Measurements from ENCODE around the gene ANKH. TPM values are rescaled to one million over a fixed set of nuclear protein-coding genes. Genes with fewer than 3 reads are reported as not detected.

The ANKH gene
- total and polyA plus RNA-seq, 2 experiments from 2014 or later = 27.6 to 29.9 TPM

DNA sequence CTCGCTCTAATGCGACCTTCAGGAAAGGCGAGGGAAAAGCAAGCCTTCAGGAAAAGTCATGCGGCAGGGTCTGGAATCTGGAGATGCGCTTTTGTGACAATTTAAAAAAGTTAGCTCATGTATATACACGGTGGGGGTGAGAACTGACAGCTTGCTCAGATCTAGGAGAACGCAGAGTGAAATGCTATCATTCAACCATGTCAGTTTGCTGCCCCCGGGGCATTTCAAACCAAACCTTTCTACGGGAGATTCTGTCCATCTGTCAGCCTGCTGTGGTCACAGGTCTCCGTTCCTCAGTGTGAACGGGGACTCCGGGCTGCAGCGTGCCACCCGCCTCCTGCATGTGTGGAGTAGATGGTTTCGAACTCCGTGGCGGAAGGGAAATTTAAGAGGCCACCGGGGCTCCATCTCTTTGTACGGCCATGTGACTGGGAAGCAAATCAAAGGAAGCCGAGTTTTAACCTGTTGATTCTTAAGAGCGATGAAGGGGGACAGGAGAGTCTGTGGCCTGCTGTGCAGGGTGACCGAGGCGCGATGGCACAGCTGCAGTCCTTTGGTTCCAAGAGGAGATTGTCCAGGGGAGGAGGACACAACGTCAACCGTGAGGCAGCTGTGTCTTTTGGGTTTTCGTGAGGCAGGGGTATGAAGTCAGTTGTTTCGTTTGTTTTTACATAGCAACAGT is 161.1 kb downstream of the ANKH start:
- no peak for DNase-seq (ENCODE audit: low spot score)
- Histone ChIP-seq H3K9me2 (replicated peaks; ENCODE audit: insufficient read depth) (no peaks in the 10 kb centered on the region), H3K27me3 (no peaks in the 10 kb centered on the region), H2AFZ (no peak overlapping the region), H4K20me1 (ENCODE audit: insufficient read depth, poor library complexity, severe bottlenecking) (no peaks in the 10 kb centered on the region), H3K79me2 (no peaks in the 10 kb centered on the region), H3K4me3 (no peak overlapping the region), H3K9me3 (ENCODE audit: low read depth) (no peaks in the 10 kb centered on the region), H3K4me1 (ENCODE audit: insufficient read depth) (no peaks in the 10 kb centered on the region), H3K27ac (no peak overlapping the region), H3K36me3 (replicated peaks; ENCODE audit: insufficient read depth, low read depth) (no peaks in the 10 kb centered on the region), H3K4me2 (no peak overlapping the region)
- TF ChIP-seq EZH2 (IDR thresholded peaks at IDR 0.05; ENCODE audit: borderline replicate concordance) = no peak
- TF ChIP-seq EZH2phosphoT487 (IDR thresholded peaks at IDR 0.05; ENCODE audit: low read depth, severe bottlenecking, unreplicated experiment) = no peak
- TF ChIP-seq, protein P1, sequence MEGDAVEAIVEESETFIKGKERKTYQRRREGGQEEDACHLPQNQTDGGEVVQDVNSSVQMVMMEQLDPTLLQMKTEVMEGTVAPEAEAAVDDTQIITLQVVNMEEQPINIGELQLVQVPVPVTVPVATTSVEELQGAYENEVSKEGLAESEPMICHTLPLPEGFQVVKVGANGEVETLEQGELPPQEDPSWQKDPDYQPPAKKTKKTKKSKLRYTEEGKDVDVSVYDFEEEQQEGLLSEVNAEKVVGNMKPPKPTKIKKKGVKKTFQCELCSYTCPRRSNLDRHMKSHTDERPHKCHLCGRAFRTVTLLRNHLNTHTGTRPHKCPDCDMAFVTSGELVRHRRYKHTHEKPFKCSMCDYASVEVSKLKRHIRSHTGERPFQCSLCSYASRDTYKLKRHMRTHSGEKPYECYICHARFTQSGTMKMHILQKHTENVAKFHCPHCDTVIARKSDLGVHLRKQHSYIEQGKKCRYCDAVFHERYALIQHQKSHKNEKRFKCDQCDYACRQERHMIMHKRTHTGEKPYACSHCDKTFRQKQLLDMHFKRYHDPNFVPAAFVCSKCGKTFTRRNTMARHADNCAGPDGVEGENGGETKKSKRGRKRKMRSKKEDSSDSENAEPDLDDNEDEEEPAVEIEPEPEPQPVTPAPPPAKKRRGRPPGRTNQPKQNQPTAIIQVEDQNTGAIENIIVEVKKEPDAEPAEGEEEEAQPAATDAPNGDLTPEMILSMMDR (IDR thresholded peaks at IDR 0.05; ENCODE audit: poor library complexity) = no peak
- WGBS (ENCODE audit: low lambda C conversion rate, missing lambda C conversion rate) = 96% methylated on average over 28 of the region's 28 CpGs

- Histone ChIP-seq H3K4me2 (no peak overlapping the region), H3K4me3 (no peak overlapping the region), H3K27ac (no peak overlapping the region), H3K36me3 (replicated peaks; ENCODE audit: insufficient read depth, low read depth) (no peaks in the 10 kb centered on the region), H3K4me1 (ENCODE audit: insufficient read depth) (no peaks in the 10 kb centered on the region), H2AFZ (no peak overlapping the region), H3K9me2 (replicated peaks; ENCODE audit: insufficient read depth) (no peaks in the 10 kb centered on the region), H4K20me1 (ENCODE audit: insufficient read depth, poor library complexity, severe bottlenecking) (no peaks in the 10 kb centered on the region), H3K27me3 (no peaks in the 10 kb centered on the region), H3K79me2 (no peaks in the 10 kb centered on the region), H3K9me3 (ENCODE audit: low read depth) (no peaks in the 10 kb centered on the region)
- 96% methylated on average over 5 of the region's 5 CpGs for WGBS (ENCODE audit: low lambda C conversion rate, missing lambda C conversion rate)
- no peak for TF ChIP-seq EZH2 (IDR thresholded peaks at IDR 0.05; ENCODE audit: borderline replicate concordance)
- TF ChIP-seq, protein P1 (IDR thresholded peaks at IDR 0.05; ENCODE audit: poor library complexity) = no peak
- no peak for TF ChIP-seq EZH2phosphoT487 (IDR thresholded peaks at IDR 0.05; ENCODE audit: low read depth, severe bottlenecking, unreplicated experiment)
- no peak for DNase-seq (ENCODE audit: low spot score)
These were observed 163.0 kb downstream of the ANKH start for GRCh38 chr5:14708551-14708950.

- no peak overlapping the region for H3K4me3 ChIP-seq
- no peaks in the 10 kb centered on the region for H3K79me2 ChIP-seq
- TF ChIP-seq, protein P1 (IDR thresholded peaks at IDR 0.05; ENCODE audit: poor library complexity) = no peak
- TF ChIP-seq EZH2 (IDR thresholded peaks at IDR 0.05; ENCODE audit: borderline replicate concordance) (no peak), EZH2phosphoT487 (IDR thresholded peaks at IDR 0.05; ENCODE audit: low read depth, severe bottlenecking, unreplicated experiment) (no peak)
- H3K36me3 ChIP-seq (replicated peaks; ENCODE audit: insufficient read depth, low read depth) = no peaks in the 10 kb centered on the region
- no peaks in the 10 kb centered on the region for H3K4me1 ChIP-seq (ENCODE audit: insufficient read depth)
- H4K20me1 ChIP-seq (ENCODE audit: insufficient read depth, poor library complexity, severe bottlenecking) = no peaks in the 10 kb centered on the region
- WGBS (ENCODE audit: low lambda C conversion rate, missing lambda C conversion rate) = 93% methylated on average over 9 of the region's 9 CpGs
- DNase-seq (ENCODE audit: low spot score) = no peak
- no peaks in the 10 kb centered on the region for H3K27me3 ChIP-seq
- no peak overlapping the region for H2AFZ ChIP-seq
- H3K27ac ChIP-seq = no peak overlapping the region
- no peaks in the 10 kb centered on the region for H3K9me3 ChIP-seq (ENCODE audit: low read depth)
- no peaks in the 10 kb centered on the region for H3K9me2 ChIP-seq (replicated peaks; ENCODE audit: insufficient read depth)
- no peak overlapping the region for H3K4me2 ChIP-seq
These were observed 163.7 kb downstream of the ANKH start for GRCh38 chr5:14707811-14708390.
